Nephron (organoid): ENCODE data around the gene GZMM.

Source experiments
- H3K27ac Mint-ChIP-seq, 3 experiments: 2 replicates each; pipeline ENCODE4 v1.8.0; 2020; ENCODE audit warnings: mixed read lengths in 3 of 3, mild to moderate bottlenecking in 2 of 3, moderate library complexity in 1 of 3
- H3K27me3 Mint-ChIP-seq: 2 replicates; pipeline ENCODE4 v1.8.0; 2021; ENCODE audit warnings: low read depth, mild to moderate bottlenecking, moderate library complexity, mixed read lengths
- H3K36me3 Mint-ChIP-seq: 2 replicates; pipeline ENCODE4 v1.8.0; 2020; ENCODE audit warnings: low read depth, mixed read lengths
- H3K4me1 Mint-ChIP-seq: 2 replicates; pipeline ENCODE4 v1.8.0; 2020; ENCODE audit warnings: mixed read lengths
- H3K4me3 Mint-ChIP-seq, 3 experiments: 2 replicates each; pipeline ENCODE4 v1.8.0; 2020; ENCODE audit warnings: mild to moderate bottlenecking in 3 of 3, mixed read lengths in 3 of 3, moderate library complexity in 2 of 3
- H3K9me3 Mint-ChIP-seq: 2 replicates; pipeline ENCODE4 v1.8.0; 2020; ENCODE audit warnings: mixed read lengths
- CTCF ChIP-seq, 3 experiments: fragments of 200-600 bp; sonication (generic); IDR thresholded peaks; one replicate each; pipeline ENCODE4 v1.5.0; 2021; ENCODE audit warnings: antibody characterized with exemption in 3 of 3; ENCODE audit not compliant: unreplicated experiment in 3 of 3

The GZMM gene

GRCh38 chr19:593055-593454 is 49.2 kb downstream of the GZMM start:
- Mint-ChIP-seq H3K9me3 (no peaks in the 10 kb centered on the region), H3K27ac (no peak overlapping the region), H3K4me1 (no peaks in the 10 kb centered on the region), H3K27me3 (peaks cover 54% of the 10 kb centered on the region), H3K4me3 (no peak overlapping the region), H3K36me3 (no peaks in the 10 kb centered on the region)
- no peak for TF ChIP-seq CTCF (IDR thresholded peaks at IDR 0.05; ENCODE audit: unreplicated experiment in 3 of 3)

GRCh38 chr19:593505-593904 is 49.7 kb downstream of the GZMM start:
- no peaks in the 10 kb centered on the region for H3K36me3 Mint-ChIP-seq
- no peak overlapping the region for H3K27ac Mint-ChIP-seq
- no peak overlapping the region for H3K4me3 Mint-ChIP-seq
- peaks cover 49% of the 10 kb centered on the region for H3K27me3 Mint-ChIP-seq
- no peaks in the 10 kb centered on the region for H3K9me3 Mint-ChIP-seq
- no peak for TF ChIP-seq CTCF (IDR thresholded peaks at IDR 0.05; ENCODE audit: unreplicated experiment in 3 of 3)
- H3K4me1 Mint-ChIP-seq, result no peaks in the 10 kb centered on the region

GRCh38 chr19:594265-594870 is 50.5 kb downstream of the GZMM start:
- no peak for TF ChIP-seq CTCF (IDR thresholded peaks at IDR 0.05; ENCODE audit: unreplicated experiment in 3 of 3)
- Mint-ChIP-seq H3K27ac (no peak overlapping the region), H3K4me1 (no peaks in the 10 kb centered on the region), H3K4me3 (no peak overlapping the region), H3K9me3 (no peaks in the 10 kb centered on the region), H3K36me3 (no peaks in the 10 kb centered on the region), H3K27me3 (peaks cover 41% of the 10 kb centered on the region)

GRCh38 chr19:595326-596262 is 51.7 kb downstream of the GZMM start:
- no peak overlapping the region for H3K4me3 Mint-ChIP-seq
- H3K9me3 Mint-ChIP-seq, result peaks cover 3% of the 10 kb centered on the region
- no peak overlapping the region for H3K27ac Mint-ChIP-seq
- no peak for TF ChIP-seq CTCF (IDR thresholded peaks at IDR 0.05; ENCODE audit: unreplicated experiment in 3 of 3)
- no peaks in the 10 kb centered on the region for H3K4me1 Mint-ChIP-seq
- no peaks in the 10 kb centered on the region for H3K36me3 Mint-ChIP-seq
- H3K27me3 Mint-ChIP-seq, result peaks cover 41% of the 10 kb centered on the region

GRCh38 chr19:596263-596655 is 52.4 kb downstream of the GZMM start:
- no peaks in the 10 kb centered on the region for H3K4me1 Mint-ChIP-seq
- peaks cover 4% of the 10 kb centered on the region for H3K9me3 Mint-ChIP-seq
- TF ChIP-seq CTCF (IDR thresholded peaks at IDR 0.05; ENCODE audit: unreplicated experiment in 3 of 3), result no peak
- H3K4me3 Mint-ChIP-seq, result no peak overlapping the region
- H3K27ac Mint-ChIP-seq, result no peak overlapping the region
- no peaks in the 10 kb centered on the region for H3K36me3 Mint-ChIP-seq
- H3K27me3 Mint-ChIP-seq, result peaks cover 37% of the 10 kb centered on the region
